ENCODE data around the gene TJP2.

TJP2 gene

DNA sequence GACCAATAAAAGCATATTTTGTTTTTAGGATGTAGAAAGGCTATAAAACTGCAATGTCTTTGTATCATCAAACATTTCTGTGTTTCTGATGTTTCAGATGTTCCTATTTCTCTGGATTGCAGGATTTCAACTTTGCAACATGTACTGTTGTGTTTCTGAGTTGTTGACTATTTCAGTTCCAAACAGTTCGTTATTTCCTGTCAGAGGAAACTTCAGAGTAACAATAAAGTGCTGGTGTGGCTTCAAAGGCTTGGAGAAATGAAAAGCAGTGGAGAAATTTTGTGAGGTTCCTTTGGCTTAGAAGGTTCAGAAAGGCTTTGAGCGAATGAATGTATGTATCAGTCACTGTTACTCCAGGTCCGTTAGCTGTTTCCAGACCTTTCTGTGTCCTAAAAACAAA is 17.2 kb downstream of the TJP2 start:
- no peak for DNase-seq (ENCODE audit: low spot score)

DNA sequence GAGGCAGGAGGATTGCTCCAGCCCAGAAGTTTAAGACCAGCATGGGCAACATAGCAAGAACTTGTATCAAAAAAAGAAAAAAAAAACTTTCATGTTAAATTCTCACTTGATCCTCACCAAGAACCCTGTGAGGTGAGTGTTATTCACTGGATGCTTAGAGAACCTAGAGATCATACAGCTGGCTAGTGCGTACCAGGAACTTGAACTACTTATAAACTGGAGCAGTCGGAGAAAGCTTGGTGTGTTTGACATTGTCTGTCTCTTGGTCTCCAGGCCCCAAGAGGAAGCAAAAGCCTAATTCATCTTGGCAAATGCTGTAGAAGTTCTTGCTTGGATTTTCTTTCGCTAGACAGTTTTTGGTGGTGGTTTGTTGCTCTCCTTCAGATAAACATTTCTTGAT is 18.1 kb downstream of the TJP2 start:
- no peak for DNase-seq (ENCODE audit: low spot score)

DNA sequence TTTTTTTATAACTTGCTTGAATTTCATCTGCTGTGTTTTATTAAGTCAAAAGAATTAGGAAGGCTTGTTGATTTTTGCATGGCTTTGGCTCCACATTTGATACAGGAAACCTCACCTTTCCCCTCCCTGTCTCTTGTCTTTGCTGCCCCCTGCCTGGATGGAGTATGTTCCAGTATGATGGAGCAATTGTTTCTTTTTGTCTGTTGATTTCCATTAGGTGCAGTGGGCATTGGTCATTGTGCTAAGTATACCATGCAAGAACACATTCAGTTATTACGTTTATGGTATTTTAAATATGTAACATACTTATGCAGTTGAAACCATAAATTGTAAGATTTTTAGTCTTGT is 19.6 kb downstream of the TJP2 start:
- DNase-seq (ENCODE audit: low spot score): no peak

DNA sequence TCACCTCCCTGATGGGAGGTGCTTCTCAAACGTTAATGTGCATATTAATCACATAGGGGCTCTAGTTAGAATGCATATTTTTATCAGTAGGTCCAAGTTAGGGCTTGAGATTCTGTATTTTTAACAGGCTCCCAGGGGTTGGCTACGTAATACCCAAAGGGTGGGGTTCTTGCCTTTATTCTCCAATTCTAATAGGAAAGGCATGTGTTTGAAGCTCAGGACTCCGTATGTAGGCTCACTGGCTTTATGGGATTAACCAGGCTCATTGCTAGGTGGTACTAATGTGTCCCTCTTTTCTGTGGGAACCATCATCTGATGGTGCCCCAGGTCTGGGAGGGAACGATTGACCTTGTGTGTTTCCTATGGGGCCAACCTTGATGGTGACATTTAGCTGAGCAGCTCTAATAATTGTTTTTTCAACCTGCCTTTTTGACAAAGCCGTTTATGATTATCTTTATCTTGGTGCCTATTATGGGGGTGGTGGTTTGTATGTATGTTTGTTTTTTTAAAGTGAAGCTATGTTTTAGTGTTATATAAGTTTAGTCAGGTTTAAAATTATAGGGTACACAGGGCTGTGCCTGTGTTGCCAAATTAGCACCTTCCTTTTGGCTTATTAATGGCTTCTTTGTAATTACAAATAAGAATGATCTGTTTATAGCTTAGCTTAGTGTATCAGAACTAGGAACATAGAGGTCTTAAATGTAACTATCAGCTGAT is 20.8 kb downstream of the TJP2 start:
- DNase-seq (ENCODE audit: low spot score): no peak

DNA sequence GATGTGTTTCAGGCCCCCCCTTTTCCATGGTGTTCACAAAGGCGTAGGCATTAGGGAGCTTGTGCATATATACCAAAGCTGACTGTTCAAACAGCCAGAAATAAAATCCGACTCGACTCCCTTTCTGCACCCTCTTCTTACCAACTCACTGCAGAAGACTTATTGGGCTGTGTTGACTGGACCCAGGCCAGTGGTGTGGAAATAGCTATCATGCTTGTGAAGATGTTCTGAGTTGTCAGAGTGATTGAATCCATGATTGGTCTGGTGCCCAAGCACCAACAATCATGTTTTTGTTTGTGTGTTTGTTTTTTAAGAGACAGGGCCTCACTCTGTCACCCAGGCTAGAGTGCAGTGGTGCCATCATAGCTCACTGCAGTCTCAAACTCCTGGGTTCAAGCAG is 21.6 kb downstream of the TJP2 start:
- DNase-seq (ENCODE audit: low spot score): no peak

DNA sequence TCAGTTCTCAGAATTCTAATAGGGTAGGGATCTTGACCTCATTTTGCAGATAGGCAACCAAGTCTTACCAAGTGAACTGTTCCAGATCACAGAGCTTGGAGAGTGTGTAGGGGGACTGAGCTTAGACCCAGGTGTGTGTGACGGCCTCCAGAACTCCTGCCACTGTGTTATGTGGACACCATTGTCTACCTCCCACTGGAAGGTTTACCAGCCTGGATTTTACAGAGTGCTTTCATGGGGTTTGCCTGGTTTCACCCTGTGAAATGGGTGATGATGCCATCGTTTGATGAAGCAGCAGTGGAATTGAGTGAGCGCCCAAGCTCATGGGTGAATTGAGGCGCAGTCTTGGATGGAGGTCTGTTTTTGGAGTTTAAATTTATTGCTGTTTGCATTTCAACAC is 23.6 kb downstream of the TJP2 start:
- no peak for DNase-seq (ENCODE audit: low spot score)

DNA sequence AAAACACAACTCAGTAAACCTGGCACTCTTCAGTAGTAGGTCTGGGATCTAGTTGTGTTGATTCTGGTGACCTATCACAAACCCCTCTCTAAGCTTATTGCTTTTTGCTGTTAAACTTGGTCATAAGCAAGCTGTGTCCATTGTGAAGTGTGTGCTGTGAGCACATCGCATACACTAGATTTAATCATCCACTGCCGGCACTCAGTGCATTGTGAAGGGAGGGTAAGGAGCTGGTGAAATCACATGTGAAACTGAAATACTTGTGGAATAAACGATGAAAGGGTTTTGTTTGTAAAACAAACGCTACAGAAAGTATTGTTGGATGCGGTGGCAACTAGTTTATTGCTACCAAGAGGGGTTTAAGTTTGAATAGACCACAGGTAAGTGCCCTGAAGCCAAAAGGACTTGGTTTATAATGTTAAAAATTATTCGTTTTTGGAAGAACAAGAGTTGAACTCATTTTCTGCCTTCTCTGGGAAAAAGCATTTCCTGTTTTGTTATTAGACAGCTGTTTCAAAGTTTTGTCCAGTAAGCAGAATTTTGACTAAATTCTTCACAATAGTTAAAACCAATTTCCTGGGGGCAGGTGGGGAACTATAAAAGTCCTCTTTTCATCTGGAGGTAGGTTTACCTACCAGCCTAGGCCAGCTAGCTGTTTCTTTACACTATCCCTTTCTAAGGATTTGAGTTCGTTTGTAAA is 24.6 kb downstream of the TJP2 start:
- DNase-seq (ENCODE audit: low spot score): no peak

DNA sequence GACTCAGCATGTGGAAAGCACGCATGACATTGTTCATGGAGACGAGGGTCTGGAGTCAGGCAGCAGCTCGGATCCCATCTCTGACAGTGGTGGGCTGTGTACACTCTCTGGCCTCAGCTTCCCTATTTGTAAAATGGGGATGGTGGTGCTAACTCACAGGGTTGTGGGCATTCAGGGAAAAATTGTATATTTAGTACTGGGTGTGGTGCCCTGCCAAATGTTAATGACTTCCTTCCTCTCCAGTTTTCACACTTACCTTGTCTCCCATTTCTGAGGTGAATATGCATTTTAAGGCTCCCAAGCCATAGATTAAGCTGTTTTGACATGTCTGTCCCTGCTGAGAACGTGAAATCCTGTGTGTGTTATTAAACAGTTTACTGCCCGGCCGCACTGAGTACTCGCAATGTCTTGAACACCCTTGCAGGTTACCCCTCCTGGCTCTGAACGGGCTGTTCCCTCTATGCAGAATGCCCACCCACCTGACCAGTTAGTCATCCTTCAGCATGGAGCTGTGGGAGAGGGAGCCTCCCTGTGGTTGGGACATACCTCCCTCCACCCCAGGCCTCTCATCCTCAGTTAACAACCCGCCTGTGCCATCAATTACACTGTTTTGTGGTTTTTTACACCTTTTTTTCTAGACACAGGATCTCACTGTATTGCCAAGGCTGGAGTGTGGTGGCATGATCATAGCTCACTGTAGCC is 25.8 kb downstream of the TJP2 start:
- no peak for DNase-seq (ENCODE audit: low spot score)

DNA sequence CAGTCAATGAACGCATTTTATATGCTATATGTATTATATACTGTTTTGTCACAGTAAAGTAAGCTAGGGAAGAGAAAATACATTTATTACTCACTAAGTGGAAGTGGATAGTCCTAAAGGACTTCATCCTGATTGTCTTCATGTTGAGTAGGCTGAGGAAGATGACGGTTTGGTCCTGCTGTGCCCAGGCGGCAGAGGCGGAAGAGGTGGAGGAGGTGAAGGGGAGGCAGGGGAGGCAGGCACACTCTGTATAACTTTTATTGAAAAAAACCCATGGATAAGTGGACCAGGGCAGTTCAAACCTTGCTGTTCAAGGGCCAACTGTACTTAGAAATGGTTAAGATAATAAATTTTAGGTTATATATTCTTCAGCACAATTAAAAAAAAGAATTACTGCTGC is 28.5 kb downstream of the TJP2 start:
- no peak for DNase-seq (ENCODE audit: low spot score)

DNA sequence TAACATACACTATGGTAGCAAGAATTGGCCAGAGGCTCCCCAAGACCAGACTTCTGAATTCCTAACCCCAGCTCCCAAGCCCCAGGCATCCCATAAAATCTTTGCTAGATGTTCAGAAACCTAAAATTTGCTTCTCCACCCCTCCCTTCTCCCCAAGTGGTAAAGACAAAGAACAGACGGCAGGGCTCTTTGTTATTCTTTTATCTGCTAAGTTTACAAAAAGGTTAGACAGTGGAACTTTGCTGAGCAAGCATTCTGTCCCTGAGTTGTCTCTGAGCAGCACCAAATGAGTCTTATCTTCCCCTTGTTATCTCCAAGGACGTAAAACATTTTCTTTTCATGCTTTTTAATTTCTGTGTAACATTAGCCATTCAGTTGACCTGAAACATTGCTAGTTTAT is 30.2 kb downstream of the TJP2 start:
- no peak for DNase-seq (ENCODE audit: low spot score)

DNA sequence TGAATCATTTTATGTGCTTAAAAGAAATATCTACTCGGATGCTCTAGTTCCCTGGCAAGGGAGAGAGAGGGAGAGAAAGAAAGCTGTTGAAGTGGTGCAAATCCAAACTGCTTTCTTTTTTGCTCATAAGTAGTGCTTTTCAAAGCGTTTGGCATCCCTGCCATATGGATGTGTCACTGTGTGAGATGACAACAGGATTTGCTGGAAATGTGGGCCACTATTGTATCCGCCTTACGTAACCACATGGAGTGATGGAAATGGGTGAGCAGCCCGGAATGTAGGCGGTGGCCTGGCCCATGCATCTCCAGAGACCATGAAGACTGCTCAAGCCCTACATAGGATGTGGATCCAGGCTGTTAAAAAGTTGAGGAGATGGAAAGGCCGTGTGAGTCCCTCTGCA is 30.8 kb downstream of the TJP2 start:
- no peak for DNase-seq (ENCODE audit: low spot score)

DNA sequence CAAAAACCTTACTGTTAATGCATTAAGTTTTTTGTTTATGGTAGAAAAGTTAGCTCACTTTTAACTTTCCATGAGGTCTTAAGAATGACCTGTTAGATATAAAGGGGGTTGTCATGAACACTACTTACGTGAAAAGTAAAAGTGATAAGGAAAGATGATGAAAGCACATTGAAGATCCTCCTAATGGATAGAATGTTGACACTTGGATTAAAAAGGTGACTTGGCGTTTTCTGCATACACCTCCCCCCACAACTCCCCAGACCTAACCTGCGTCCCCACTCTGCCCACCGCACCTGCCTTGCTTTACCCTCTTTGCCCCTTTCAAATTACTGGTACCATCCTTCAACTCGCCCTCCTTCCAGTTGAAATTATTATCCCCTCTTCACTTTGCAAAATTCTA is 32.0 kb downstream of the TJP2 start:
- DNase-seq (ENCODE audit: low spot score): no peak

DNA sequence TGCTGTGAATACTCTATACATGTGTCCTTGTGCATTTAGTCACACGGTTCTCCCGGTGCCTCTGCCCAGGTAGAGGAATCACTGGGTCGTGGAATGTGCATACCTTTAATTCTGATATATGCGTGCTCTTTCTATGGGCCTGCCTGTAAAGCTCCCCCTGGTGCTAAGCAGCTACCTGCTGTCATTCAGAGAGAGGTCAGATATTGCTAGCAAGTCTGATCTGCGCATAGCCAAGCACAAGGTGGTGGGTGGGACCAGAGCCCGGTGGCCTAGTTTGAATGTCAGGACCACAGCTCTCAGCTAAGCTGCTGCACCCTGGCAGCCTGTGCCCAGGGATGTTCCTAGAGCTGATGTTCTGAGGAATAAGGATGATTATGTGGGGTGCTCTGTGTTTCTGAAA is 33.4 kb downstream of the TJP2 start:
- DNase-seq (ENCODE audit: low spot score): no peak

DNA sequence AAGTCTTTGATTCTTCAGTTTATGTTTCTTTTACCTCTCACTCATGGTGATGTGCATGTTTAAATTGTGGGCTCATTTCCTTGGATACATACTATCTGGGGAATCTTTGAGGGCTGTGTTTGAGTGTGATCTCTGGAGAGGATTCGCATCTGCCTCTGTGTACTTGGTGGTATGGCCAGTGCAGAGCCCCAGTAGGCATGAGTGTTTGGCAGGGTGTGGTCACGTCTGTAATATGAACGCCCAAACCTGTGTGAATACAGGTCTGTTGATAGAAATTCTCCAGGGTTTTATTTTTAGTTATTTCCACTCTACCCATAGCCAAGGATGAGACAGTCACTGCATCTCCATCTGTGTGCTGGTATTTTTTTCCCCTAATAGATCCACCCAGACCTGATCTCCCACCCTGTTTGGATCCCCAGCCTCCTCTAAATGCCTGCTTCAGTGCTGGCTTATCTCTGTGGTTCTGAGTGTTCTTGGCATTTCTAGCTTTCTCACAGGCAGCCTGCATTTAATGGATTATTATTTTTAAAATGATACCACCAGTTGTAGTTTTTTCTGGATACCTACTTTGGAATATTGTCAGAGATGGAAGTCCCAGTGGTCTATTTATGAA is 37.5 kb downstream of the TJP2 start:
- no peak for DNase-seq (ENCODE audit: low spot score)

DNA sequence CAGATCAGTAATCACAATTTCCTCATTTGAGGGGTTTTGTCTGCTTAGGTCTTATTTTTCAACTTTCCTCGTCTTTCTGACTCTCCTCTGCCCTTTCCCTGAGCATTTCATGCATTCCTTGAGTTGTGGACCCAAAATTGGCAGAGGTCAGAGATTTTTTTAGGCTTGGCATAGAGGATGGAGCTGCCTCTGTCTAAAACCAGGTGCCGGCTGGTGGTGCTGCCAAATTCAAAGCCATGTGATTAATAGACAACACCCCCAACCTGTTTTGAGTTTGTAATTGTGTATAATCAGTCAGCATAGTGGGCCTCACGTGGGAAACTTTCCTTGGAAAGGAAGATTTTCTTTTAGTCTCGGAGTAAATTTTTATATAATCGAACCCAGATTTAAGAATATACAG is 39.6 kb downstream of the TJP2 start:
- no peak for DNase-seq (ENCODE audit: low spot score)

DNA sequence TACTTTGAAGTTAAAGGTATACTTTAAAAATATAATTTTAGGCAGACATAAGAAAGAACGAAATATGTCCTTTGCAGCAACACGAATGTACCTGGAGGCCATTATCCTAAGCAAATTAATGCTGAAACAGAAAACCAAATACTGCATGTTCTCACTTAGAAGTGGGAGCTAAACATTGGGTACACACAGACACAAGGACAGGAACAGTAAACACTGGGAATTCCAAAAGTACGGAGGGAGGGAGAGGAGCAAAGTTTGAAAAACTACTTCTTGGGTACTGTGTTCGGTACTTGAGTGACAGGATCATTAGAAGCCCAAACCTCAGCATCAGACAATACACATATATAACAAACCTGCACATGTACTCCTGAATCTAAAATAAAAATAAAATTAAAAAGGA is 40.9 kb downstream of the TJP2 start:
- no peak for DNase-seq (ENCODE audit: low spot score)

DNA sequence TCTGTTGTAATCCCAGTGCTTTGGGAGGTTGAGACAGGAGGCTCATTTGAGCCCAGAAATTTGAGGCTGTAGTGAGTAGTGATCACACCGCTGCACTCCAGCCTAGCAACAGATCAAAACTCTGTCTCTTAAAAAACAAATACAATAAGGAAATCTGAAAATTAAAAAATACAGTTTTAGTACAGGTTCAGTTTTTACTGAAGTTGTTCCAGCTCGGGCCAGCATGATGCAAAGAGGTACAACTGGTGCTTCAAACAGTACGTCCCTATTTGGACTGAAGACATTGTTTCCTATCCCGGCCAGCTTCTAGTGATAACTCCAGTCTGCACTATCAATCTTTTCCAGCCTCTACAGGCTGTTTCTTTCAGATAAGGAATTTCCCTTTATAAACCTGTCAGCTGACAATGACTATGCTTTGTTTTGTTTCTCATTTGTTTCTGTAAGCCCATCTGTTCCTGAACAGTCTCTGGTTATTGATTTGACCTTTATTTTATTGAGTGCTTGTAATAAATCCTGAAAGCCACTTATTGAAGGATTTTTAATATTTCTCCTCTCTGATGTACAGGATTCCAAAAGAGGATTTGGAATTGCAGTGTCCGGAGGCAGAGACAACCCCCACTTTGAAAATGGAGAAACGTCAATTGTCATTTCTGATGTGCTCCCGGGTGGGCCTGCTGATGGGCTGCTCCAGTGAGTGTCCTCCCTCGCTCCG is 41.9 kb downstream of the TJP2 start:
- DNase-seq (ENCODE audit: low spot score): no peak

DNA sequence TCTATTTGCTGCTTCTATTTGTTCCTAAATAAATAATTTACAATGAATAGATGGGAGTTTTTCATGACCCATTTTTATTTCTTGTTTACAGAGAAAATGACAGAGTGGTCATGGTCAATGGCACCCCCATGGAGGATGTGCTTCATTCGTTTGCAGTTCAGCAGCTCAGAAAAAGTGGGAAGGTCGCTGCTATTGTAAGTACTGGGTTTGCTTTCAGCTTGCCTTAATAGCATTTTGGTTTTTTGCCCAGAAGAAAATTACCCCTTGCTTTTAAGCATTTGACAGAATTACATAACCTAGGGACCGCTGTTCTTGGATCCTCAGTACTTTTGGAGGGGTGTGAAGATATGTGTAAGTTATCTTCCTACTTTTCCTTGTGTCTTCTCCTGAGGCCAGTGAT is 44.1 kb downstream of the TJP2 start:
- DNase-seq (ENCODE audit: low spot score): no peak

DNA sequence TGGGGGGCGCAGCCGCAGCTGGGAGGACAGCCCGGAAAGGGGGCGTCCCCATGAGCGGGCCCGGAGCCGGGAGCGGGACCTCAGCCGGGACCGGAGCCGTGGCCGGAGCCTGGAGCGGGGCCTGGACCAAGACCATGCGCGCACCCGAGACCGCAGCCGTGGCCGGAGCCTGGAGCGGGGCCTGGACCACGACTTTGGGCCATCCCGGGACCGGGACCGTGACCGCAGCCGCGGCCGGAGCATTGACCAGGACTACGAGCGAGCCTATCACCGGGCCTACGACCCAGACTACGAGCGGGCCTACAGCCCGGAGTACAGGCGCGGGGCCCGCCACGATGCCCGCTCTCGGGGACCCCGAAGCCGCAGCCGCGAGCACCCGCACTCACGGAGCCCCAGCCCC is 47.0 kb downstream of the TJP2 start:
- no peak for DNase-seq (ENCODE audit: low spot score)

DNA sequence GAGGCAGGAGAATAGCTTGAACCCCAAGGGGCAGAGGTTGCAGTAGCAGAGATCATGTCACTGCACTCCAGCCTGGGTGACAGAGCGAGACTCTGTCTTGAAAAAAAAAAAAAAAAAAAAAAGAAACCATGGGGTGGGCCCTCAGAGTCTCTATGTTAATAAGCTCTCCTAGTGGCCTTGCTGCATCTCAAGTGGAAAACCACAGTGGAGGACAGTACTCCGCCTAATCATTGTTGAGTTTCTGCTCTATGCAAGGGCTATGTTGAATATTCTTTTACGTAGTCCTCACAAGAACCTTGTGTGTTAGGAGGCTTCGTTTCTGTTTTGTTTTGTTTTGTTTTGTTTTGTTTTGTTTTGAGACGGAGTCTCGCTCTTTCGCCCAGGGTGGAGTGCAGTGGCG is 48.9 kb downstream of the TJP2 start:
- DNase-seq (ENCODE audit: low spot score): no peak

DNA sequence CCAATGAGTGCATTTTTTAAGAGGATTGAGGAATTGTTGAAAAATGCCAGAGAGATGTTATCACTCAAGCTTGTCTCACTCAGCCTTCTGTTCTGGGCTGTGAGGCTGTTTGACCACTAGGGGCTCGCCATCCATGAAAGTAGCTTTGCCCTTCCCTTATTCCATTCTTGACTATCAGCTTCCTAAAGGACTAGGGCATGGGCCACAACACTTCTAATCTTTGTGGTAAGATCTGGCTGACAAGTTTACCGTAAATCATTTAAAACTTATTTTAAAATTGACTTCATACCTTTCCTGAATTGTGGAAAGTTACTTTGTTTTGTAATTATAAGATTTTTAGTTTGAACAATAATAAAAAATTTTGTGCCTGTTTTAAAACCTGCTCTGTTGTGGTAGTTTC is 49.5 kb downstream of the TJP2 start:
- DNase-seq (ENCODE audit: low spot score): peak; percentile 61

DNA sequence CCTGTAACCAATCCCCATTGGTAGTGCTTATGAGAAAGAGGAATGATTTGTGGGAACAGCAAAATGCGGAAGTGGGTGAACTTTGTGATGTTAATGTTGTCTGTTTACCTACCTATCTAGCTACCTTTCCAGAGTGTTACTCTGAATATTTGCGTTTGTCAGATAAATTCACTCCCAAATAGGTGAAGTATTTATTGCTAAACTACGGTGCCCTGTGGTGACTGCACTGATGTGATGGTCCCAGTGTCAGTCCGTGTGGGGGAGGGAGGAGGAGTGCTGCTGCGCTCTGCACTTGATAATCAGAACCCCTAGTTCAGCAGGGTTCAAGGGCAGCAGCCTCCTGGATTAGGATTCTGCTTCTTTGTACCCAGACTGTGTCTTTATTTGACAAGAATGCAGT is 55.3 kb downstream of the TJP2 start:
- no peak for DNase-seq (ENCODE audit: low spot score)

DNA sequence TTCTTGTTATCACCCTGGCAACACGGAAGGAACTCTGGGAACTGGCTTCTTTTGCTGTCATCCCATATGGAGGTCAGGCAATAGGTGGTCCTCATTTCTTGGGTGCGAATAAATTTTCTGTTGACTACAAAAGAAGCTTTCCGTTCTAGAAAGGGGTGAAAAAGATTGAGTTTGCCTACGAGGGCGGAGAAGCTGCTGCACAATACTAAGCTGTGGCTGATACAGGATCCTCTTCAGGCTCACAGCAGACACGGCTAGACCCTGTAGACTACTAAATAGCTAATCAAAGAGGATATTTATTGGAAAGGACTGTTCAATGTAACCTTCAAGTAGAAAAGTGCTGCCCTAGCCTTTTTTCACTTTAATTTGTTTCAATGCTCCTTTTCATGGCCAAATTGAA is 58.1 kb downstream of the TJP2 start:
- DNase-seq (ENCODE audit: low spot score): no peak
